Stomach (tissue), 4 donors: ENCODE data around the gene SP110.

Experiments
- POLR2A ChIP-seq, 4 donors: fragments of 450-650 bp; IDR thresholded peaks; one replicate each; pipeline ENCODE4 v1.6.1; 2016; ENCODE audit warnings: antibody characterized with exemption in 4 of 4, control low read depth in 2 of 4, mild to moderate bottlenecking in 1 of 4, moderate library complexity in 1 of 4
- TF ChIP-seq, protein P1 (sequence below), 7 experiments: fragments of 450-650 bp in 4 of 7; fragments of 200-600 bp in 3 of 7; sonication (generic) in 3 of 7; IDR thresholded peaks; one replicate each; pipeline ENCODE4 v1.5.1; 2016 to 2019; ENCODE audit warnings: antibody characterized with exemption in 7 of 7, control low read depth in 2 of 7, mild to moderate bottlenecking in 1 of 7

DNA sequence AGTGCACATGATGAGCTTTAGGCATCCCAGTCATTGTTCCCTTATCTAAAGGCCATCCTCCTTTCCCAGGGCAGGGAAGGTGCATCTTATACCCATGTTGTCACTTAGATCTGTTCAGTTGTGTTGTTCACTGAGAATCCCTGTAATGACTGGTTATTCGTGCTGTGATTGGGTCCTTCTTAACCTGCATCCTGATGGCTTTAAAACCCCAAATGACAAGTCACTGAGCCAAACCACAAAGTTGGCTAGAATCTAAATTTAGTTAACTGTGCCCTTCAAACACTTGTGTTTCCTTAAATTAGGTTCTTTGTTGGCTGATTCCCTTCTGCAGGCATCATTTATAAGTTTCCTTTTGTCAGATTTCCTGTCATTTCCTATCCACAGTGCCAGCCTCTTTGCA is 92.6 kb downstream of the SP110 start:
- TF ChIP-seq, protein P1, sequence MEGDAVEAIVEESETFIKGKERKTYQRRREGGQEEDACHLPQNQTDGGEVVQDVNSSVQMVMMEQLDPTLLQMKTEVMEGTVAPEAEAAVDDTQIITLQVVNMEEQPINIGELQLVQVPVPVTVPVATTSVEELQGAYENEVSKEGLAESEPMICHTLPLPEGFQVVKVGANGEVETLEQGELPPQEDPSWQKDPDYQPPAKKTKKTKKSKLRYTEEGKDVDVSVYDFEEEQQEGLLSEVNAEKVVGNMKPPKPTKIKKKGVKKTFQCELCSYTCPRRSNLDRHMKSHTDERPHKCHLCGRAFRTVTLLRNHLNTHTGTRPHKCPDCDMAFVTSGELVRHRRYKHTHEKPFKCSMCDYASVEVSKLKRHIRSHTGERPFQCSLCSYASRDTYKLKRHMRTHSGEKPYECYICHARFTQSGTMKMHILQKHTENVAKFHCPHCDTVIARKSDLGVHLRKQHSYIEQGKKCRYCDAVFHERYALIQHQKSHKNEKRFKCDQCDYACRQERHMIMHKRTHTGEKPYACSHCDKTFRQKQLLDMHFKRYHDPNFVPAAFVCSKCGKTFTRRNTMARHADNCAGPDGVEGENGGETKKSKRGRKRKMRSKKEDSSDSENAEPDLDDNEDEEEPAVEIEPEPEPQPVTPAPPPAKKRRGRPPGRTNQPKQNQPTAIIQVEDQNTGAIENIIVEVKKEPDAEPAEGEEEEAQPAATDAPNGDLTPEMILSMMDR (IDR thresholded peaks at IDR 0.05) = no peak
- TF ChIP-seq POLR2A (IDR thresholded peaks at IDR 0.05) = no peak
